Esophagus squamous epithelium (tissue), 4 donors: Measurements from ENCODE around the gene KRT34.

ENCODE experiments used
- POLR2A ChIP-seq, 4 donors: fragments of 450-650 bp; IDR thresholded peaks; one replicate each; pipeline ENCODE4 v1.6.1; 2017; ENCODE audit warnings: antibody characterized with exemption in 4 of 4, mild to moderate bottlenecking in 4 of 4, moderate library complexity in 3 of 4
- TF ChIP-seq, protein P1 (sequence below), 6 experiments: fragments of 450-650 bp in 4 of 6; fragments of 200-600 bp in 2 of 6; sonication (generic) in 2 of 6; IDR thresholded peaks; one replicate each; pipeline ENCODE4 v1.5.1; 2016 to 2019; ENCODE audit warnings: antibody characterized with exemption in 6 of 6, mild to moderate bottlenecking in 4 of 6, moderate library complexity in 4 of 6

DNA sequence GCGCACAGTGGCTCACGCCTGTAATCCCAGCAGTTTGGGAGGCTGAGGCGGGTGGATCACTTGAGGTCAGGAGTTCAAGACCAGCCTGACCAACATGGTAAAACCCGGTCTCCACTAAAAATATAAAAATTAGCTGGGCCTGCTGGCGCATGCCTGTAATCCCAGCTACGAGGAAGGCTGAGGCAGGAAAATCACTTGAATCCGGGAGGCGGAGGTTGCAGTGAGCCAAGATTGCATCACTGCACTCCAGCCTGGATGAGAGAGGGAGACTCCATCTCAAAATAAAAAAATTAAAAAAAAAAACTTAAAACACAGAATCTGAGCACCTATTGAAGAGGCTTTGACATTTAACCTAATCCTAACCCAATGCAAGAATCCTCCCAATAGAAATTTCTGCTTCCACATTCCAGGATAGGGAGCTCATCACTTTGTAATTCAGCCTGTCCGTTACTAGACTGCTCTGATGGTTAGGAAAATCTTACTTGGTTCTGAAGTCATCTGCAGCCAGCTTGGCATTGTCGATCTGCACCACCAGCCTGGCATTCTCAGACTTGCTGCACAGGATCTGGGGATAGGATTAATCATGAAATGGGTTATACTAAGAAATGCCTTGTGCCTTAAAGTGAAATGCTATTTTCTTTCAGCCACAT lies 14.6 kb downstream of the KRT34 start:
- TF ChIP-seq, protein P1, sequence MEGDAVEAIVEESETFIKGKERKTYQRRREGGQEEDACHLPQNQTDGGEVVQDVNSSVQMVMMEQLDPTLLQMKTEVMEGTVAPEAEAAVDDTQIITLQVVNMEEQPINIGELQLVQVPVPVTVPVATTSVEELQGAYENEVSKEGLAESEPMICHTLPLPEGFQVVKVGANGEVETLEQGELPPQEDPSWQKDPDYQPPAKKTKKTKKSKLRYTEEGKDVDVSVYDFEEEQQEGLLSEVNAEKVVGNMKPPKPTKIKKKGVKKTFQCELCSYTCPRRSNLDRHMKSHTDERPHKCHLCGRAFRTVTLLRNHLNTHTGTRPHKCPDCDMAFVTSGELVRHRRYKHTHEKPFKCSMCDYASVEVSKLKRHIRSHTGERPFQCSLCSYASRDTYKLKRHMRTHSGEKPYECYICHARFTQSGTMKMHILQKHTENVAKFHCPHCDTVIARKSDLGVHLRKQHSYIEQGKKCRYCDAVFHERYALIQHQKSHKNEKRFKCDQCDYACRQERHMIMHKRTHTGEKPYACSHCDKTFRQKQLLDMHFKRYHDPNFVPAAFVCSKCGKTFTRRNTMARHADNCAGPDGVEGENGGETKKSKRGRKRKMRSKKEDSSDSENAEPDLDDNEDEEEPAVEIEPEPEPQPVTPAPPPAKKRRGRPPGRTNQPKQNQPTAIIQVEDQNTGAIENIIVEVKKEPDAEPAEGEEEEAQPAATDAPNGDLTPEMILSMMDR (IDR thresholded peaks at IDR 0.05): no peak
- TF ChIP-seq POLR2A (IDR thresholded peaks at IDR 0.05): no peak
